Measurements from ENCODE around the gene UTRN.
A peak's percentile ranks its signal among the peaks of the same experiment; 100 is the strongest.

UTRN gene

DNA sequence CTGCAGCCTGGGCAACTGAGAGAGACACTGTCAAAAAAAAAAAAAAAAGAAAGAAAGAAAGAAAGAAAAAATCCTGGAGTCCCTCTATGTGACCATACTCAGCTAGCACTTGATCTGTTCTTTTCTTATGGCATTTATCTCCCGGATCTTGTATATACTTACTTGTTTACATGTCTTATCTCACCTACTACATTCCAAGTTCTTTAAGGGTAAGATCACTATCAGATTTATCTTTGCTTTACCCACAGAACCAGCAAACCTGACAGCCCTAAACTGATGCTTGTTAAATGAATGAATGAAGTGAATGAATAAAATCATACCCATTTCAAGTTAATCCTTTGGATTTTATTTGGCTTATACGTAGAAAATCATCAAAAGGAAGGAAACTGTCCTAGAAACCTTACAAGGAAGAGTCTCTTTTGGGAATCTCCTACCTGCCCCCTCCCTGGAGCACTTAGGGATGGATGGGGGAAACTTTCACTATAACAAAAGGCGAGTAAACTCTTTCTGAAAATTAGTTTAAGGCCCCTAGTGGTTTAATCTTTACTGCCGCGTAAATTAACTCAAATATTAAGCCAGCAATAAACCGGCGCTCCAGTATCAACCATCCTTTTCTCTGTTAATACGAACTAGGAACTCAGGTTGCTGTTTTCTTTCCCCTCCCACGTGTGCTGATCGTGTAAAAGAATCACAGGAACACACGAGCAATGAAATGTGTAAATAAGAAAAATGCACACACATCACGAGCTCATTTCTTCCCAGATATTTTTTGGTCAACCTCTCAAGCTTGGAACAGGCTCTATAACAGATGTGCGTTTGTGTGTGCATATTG is 1.3 kb upstream of the UTRN start:
- no peak for DNase-seq

DNA sequence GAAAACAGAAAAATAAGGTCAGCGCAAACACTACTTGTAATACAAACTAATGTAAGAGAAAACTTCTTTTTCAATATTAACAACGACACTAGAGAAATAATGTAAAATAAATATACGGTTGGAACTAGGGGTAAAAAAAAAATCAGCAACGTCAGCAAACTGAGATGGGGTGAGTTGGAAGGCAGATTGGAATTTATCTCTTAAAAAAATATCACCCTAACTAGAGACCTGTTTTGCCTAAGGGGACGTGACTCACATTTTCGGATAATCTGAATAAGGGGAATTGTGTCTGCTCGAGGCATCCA is 705 bp upstream of the UTRN start:
- DNase-seq = no peak

- no peak for DNase-seq
Observed at GRCh38 chr6:144285548-144285797, 338 bp downstream of the UTRN start.

GRCh38 chr6:144285798-144286502 is 815 bp downstream of the UTRN start:
- no peak for DNase-seq

GRCh38 chr6:144286503-144287393 is 1.6 kb downstream of the UTRN start:
- no peak for DNase-seq

GRCh38 chr6:144289006-144289405 is 3.9 kb downstream of the UTRN start:
- DNase-seq = no peak

DNA sequence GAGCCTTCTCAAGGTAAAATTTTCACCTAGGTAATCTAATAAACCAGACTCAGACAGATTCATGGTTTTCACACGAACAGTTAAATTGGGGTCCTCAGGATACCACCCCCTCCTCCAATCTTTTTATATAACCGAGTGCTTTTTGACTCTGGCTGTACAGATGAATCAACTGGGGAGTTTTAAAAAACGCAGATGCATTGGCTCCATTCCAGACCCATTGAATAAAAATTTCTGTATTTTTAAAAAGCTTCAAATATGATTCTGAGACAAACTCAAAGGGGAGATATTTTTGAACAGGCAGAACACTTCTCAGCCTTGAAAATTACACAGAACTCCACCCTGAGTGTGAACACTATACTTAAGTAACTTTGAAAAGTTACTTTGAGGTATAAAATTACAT is 7.2 kb downstream of the UTRN start:
- no peak for DNase-seq

GRCh38 chr6:144294016-144294415 is 8.9 kb downstream of the UTRN start:
- DNase-seq = no peak

DNA sequence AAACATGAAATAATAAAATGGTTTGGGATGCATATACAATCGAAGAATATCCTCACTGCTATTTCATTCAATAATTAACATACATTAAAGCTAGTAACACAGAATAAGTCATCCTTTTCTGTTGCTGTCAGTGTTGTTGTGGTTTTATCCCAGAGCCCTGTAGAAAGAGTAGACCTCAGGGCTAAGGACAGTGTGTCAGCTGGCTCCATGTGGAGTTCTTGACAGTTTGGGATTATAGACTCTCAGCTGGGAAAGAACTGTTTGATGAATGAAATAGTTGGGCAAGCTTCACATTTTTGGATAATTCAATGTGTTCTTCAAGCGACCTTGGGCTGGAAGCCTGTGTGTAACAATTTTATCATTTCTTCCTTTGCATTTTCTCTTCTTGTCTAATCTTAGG is 10.1 kb downstream of the UTRN start:
- no peak for DNase-seq

DNA sequence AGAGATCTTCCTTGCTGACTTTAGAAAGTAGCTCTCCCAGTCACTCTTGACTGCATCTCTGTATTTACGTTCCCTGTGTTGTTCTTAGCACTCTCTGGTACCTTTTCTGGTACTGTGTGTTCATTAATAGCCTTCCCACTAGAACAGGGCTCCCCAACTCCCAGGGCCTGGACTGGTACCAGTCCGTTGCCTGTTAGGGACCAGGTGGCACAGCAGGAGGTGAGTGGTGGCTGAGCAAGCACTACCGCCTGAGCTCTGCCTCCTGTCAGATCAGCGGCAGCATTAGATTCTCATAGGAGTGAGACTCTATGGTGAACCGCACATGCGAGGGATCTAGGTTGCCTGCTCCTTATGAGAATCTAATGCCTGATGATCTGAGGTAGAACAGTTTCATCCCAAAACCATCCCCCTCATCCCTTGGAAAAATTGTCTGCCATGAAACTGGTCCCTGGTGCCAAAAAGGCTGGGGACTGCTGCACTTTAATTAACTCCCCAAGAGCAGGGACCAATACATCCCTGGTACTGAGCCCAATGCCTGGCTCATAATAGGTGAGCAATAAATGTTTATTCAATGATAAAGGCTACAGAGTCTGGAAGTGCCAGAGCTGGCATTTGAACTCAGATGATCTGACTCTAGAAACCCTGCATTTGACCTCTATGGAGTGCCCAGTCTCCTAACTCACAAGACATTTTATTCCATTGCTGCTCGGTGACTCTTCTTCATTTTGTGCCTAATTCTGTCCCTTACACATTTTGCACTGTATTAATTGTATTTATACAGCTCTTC is 11.0 kb downstream of the UTRN start:
- DNase-seq = no peak

DNA sequence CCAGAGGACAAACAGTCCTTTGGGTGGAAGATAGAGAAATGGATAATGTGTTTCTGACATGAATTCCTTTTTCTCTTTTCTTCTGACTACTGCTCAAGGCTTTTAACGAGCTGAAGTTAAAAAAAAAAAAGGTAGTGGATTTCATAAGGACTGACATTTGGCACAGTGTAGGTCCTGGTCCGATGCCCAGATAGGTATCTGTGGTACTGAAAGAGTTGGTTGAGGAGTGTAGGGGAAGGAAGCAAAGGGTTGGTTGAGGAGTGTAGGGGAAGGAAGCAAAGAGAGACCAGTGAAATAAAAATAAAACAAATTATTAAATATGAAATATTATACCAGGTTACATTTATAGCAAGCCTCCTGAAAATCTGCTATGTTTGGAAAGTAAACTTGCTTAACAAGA is 11.8 kb downstream of the UTRN start:
- no peak for DNase-seq

DNA sequence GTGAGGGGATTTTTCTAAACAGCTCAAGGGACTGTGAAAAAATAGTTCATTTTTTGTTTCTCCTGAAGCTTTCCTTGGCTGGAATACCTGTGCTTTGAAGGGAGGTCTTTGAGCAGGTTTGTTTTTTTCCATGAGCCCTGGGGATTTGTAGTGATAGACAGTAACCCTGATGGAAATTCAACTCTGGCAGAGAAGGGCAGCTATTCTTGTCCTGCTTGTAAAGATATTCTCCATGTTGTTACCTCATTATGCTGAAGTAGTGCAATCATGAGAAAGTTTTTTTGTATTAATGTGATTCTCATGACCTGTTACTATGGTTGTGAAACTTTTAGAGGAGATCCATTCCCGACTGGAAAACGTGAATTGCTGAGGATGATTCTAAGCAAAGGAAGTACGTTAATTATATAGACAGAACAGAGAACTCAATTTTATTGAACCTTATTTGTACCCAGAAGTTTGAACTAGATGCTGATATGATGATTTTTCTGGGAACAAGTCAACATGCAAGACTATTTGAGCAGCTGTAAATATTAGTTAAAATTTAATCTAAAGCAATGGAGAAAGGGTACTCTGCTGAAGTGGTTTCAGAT is 12.5 kb downstream of the UTRN start:
- DNase-seq = no peak

DNA sequence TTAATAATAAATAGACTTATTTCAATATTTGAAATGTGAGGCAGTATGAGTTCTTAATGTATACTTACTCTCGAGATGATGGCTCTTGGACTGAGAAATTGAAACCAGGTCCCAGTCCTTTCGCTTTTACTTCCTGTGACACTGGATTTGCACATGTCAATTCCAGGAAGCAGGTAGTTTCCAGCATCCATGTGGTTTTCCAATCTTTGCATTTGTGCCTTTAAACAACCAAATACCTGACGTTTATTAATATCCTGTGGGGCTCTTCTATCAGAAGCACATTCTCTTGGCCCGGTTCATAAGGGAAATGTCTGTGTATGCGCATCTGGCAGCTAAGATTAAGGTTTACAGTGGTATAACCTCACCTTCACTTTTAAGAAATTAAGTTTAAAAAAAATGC is 13.1 kb downstream of the UTRN start:
- no peak for DNase-seq

GRCh38 chr6:144298916-144299315 is 13.8 kb downstream of the UTRN start:
- DNase-seq = no peak

DNA sequence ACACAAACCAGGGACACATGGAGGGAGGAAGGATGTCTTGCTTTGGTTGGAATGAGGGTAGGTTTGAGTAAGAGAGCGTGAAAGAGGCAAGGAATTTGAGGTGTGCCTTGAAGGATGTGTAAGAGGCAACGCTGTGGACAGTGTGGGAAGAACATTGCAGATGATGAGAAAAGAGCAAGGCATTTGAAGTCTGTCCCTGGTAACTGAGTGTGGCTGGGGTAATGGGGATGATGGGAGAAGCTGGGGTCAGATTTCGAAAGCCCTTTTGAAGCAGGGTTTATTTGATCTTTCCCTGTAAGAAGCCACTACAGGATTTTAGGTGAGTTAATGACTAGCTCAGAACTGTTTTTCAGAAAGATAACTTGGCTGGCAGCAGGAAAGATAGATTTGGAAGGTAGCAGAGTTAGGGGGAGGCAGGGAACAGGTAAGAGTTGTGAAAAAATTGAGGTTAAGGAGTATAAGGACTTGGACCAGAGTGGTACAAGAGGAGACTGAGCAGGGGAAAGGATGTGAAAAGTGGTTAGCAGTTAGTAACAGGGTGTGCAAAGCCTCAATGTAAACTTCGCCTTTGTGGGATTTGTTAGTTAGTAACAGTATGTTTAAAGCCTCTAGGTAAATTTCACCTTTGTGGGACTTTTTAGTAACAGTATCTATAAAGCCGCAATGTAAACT is 17.7 kb downstream of the UTRN start:
- no peak for DNase-seq

GRCh38 chr6:144304223-144304848 is 19.2 kb downstream of the UTRN start:
- DNase-seq = no peak

DNA sequence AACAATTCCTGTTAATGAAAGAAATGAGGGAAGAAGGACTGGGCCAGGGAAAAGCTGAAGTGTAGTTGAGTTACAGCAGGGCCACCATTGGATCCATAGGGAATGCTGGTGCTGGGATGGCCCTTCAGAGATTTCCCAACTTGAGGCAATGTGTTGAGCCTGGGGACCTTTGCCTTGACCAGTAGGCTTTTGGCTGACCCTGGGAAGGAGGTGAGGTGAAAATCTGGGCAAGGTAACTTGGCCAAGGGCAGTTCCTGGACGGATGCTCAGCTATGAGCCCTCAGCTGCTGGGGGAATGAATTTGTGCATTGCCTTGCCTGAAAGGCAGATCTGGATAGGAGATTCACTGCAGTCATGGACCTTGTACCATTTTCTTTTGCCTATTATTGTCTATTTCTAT is 20.4 kb downstream of the UTRN start:
- DNase-seq = no peak

DNA sequence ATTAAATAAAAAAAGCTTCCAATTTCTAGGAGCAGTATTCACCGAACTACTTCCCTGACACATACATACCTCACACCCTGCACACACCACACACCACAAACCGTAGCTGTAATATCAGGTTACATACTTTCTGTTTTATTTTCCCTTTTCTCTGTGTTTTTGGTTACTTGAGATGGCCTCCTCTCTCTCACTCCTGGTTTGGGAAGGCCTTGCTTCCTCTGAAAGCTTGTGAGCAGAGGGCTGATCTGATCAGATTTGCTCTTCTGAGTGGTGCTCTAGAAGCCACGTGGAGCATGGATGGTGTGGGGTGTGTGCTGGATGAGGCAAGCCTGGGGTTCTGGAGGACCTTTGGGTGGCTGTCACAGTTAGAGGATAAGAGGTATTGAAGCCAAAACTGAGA is 20.9 kb downstream of the UTRN start:
- no peak for DNase-seq

GRCh38 chr6:144307880-144308279 is 22.7 kb downstream of the UTRN start:
- no peak for DNase-seq

DNA sequence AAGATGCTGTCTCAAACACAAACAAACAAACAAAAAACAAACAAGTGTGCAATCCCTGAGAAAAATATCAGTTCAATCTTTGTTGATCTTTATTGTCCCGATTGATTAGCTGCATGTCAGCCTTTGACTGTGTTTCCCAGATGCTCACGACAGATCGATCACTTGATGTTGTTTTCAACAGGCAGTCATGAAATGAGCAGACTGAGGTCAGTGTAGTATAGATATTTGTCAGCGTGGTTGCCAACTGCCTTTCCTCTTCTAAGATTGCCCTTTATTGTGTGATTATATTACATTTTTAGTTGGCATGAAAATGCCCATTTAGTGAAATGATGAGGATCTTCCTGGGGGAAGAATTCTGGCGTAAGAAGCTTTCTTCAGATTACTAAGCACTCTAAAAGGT is 25.6 kb downstream of the UTRN start:
- no peak for DNase-seq

GRCh38 chr6:144311361-144311760 is 26.2 kb downstream of the UTRN start:
- DNase-seq = no peak

DNA sequence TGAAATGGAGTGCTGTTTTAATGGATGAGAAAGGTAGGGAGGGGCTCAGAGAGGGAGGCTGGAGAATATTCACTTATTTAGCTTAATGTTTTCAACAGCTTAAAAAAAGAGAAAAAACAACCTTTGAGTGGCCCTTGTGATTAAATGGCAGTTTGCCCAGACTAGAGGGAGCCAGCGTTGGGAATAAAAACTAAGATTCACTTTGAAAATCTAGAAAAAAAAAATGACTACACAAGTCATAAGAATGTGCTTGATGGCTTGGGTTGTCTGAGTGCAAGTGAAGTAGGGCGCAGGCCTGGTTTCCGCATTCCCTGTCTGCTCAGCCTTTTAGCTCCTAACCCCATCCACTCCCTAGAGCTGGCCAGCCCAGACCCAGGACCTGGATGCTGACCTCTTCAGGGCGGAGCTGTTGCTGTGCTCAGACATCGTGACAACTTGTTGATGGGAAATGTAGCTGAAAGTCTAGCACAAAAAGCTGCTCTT is 28.9 kb downstream of the UTRN start:
- peak; percentile 58 for DNase-seq
